SK-MEL-5 (cell line): ENCODE measurements around the gene CATSPER3. TPM values are rescaled to one million over a fixed set of nuclear protein-coding genes. Genes with fewer than 3 reads are reported as not detected.

Experiments
- DNase-seq: peaks from one replicate; pipeline ENCODE4 v3.0.0-alpha.2; 2016; ENCODE audit warnings: low read depth, low spot score
- in situ Hi-C: cut with HindIII; loops from 2 replicates; pipeline ENCODE4 v1.10.0; 2016; ENCODE audit warnings: low sequenced_read_pairs, high pct_unique_total_duplicates, low pct_unique_long_range_greater_than_20kb
- total RNA-seq: library from RNA; depleted of rRNA; stranded (reverse); fragments of >200 nt; shearing (Covaris generic); gene quantifications from 2 replicates; pipeline ENCODE4 v1.2.3, GENCODE V29; 2014

Gene CATSPER3
- total RNA-seq, 1 experiment from 2014 or later = not detected

- in situ Hi-C loops = no loop called here
- no peak for DNase-seq
Observed at GRCh38 chr5:135046661-135047346, 79.1 kb downstream of the CATSPER3 start.

- in situ Hi-C loops = no loop called here
- DNase-seq = no peak
Observed at GRCh38 chr5:135047347-135047695, 79.6 kb downstream of the CATSPER3 start.

- no peak for DNase-seq
- in situ Hi-C loops = no loop called here
Observed at GRCh38 chr5:135048286-135048685, 80.6 kb downstream of the CATSPER3 start.

- in situ Hi-C loops = no loop called here
- no peak for DNase-seq
Observed at GRCh38 chr5:135048930-135049329, 81.2 kb downstream of the CATSPER3 start.

GRCh38 chr5:135050244-135050767 is 82.6 kb downstream of the CATSPER3 start:
- in situ Hi-C loops = no loop called here
- DNase-seq = no peak

- no peak for DNase-seq
- in situ Hi-C loops = no loop called here
Observed at GRCh38 chr5:135051399-135051798, 83.7 kb downstream of the CATSPER3 start.

- in situ Hi-C loops = no loop called here
- no peak for DNase-seq
Observed at GRCh38 chr5:135051872-135052271, 84.2 kb downstream of the CATSPER3 start.

GRCh38 chr5:135052511-135053145 is 84.9 kb downstream of the CATSPER3 start:
- in situ Hi-C loops = no loop called here
- DNase-seq = no peak

- in situ Hi-C loops = no loop called here
- no peak for DNase-seq
Observed at GRCh38 chr5:135053278-135053677, 85.6 kb downstream of the CATSPER3 start.

GRCh38 chr5:135053989-135054388 is 86.3 kb downstream of the CATSPER3 start:
- in situ Hi-C loops = no loop called here
- DNase-seq = no peak

GRCh38 chr5:135054546-135054945 is 86.8 kb downstream of the CATSPER3 start:
- in situ Hi-C loops = no loop called here
- DNase-seq = no peak

- in situ Hi-C loops = no loop called here
- no peak for DNase-seq
Observed at GRCh38 chr5:135055396-135055795, 87.7 kb downstream of the CATSPER3 start.

- in situ Hi-C loops = no loop called here
Observed at GRCh38 chr5:135056316-135057030, 88.8 kb downstream of the CATSPER3 start.

GRCh38 chr5:135057233-135057632 is 89.5 kb downstream of the CATSPER3 start:
- no peak for DNase-seq
- in situ Hi-C loops = no loop called here

More at GRCh38 chr5:135056316-135057030, 88.8 kb downstream of the CATSPER3 start:
- no peak for DNase-seq

GRCh38 chr5:135058331-135058732 is 90.6 kb downstream of the CATSPER3 start:
- in situ Hi-C loops = no loop called here

GRCh38 chr5:135059000-135059923 is 91.6 kb downstream of the CATSPER3 start:
- in situ Hi-C loops = no loop called here
- DNase-seq = no peak

More at GRCh38 chr5:135058331-135058732, 90.6 kb downstream of the CATSPER3 start:
- no peak for DNase-seq

GRCh38 chr5:135060021-135060420 is 92.3 kb downstream of the CATSPER3 start:
- in situ Hi-C loops = no loop called here
- DNase-seq = no peak
